Stimulated activated CD8-positive, alpha-beta memory T cell treated with anti-CD3 and anti-CD28 coated beads, Interleukin-15, amount 100 ng/mL, for 24 hours (primary cell): ENCODE results near the gene RPL39L.
A peak's percentile ranks its signal among the peaks of the same experiment; 100 is the strongest.
"Not testable (repeated sequence)": the region's sequence is repeated elsewhere in the genome, so short reads cannot be mapped to it uniquely, and the experiment has no call there.

Source experiments
- DNase-seq: peaks from one replicate; pipeline ENCODE4 v3.0.0-alpha.2; 2020; ENCODE audit warnings: low read depth

Gene RPL39L

DNA sequence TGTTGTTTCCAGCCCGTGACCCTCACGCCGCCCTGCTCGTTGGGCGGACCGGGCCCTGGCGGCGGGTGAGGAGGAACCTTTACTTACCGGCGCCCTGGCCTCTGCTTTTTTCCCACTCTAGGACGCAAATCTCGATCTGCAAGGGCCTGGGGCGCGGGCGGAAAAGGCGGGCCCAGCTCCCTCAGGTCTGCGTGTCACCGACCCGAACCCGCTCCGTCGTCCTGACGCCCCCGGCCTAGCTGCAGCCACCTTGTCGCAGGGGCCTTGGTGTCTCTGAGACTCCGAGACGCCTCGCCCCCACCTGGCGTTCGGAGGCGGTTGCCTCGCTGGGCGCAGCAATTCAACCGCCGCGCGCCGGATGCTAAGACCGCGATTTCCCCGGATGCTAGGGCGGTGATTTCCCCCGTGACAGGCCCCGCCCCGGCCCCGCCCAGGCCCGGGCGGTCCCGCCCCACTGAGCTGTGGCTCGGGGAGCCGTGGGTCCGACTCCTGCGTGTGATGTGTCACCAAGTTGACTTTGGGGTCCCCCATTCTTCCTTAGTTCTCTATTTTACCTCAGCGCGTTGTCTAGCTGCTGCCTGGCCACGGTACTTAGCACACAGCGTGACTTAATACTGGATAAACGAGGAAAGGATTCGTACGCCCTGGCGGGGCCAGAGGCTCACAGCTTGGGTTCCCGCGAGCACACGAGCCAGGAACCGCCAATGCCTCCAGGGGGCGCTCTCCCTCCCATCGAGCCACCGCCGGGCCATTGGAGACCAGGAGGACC is at the start of gene RPL39L:
Gene RPL39L (minus strand): TSS at position 371 of the 769 bp plus-strand sequence. CDS start 18,196 bp downstream, outside the sequence.
- peak; percentile 83 for DNase-seq

- DNase-seq: no peak
Observed at GRCh38 chr3:187188931-187189330, 49.6 kb upstream of the RPL39L start.

GRCh38 chr3:187186801-187187421 is 47.6 kb upstream of the RPL39L start:
- no peak for DNase-seq

- no peak for DNase-seq
Observed at GRCh38 chr3:187186375-187186774, 47.1 kb upstream of the RPL39L start.

DNA sequence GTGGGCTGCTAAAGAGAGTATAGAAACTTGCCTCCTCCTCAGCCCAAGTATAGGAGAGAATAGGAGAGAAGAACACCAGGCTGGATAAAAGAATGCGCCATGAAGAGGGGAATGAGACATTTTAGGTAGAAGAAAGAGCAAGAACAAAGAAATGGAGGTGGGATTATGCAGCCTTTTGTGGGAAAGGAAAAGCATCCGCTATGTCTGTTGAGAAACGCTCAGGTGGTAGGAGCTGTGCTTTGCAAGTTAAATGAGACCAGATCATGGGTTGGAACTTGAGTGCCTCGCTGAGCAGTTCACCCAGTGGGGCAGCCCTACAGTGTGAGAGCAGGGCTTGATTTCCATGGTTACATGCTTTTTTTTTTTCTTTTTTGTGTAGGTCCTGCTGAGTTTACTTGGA is 46.5 kb upstream of the RPL39L start:
- DNase-seq: no peak

- DNase-seq: no peak
Observed at GRCh38 chr3:187183903-187184302, 44.6 kb upstream of the RPL39L start.

- no peak for DNase-seq
Observed at GRCh38 chr3:187183210-187183862, 44.0 kb upstream of the RPL39L start.

DNA sequence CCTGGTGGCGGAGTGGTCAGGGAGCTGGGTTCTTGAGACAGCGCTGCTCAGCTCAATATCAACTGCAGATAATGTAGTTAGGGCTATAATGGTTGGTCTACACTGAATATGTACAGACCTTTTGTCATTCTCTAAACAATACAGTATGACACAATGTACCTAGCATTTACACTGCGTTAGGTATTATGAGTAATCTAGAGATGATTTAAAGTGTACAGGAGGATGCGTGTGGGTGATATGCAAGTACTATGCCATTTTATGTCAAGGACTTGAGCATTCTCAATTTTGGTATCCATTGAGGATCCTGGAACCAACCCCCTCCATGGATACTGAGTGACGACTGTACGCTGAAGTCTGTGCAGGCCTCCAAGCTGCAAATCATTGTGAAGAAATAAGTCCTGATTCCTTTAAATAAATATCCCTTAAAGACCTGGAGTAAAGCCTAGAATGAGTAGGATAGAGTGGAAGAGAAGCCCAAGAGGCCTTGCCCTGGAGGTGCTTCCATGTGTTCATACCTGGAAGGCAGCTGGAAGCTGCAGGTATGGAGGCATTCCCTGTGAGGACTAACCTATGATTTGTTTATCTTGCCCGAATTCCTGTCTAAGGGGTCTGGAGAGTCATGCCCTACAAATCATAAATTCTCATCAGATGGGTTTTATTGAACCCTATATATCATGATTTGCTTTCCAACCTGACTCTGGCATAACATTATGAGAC is 42.3 kb upstream of the RPL39L start:
- DNase-seq: no peak

- no peak for DNase-seq
Observed at GRCh38 chr3:187172929-187173328, 33.6 kb upstream of the RPL39L start.

GRCh38 chr3:187170911-187171310 is 31.6 kb upstream of the RPL39L start:
- DNase-seq: not testable (repeated sequence)

DNA sequence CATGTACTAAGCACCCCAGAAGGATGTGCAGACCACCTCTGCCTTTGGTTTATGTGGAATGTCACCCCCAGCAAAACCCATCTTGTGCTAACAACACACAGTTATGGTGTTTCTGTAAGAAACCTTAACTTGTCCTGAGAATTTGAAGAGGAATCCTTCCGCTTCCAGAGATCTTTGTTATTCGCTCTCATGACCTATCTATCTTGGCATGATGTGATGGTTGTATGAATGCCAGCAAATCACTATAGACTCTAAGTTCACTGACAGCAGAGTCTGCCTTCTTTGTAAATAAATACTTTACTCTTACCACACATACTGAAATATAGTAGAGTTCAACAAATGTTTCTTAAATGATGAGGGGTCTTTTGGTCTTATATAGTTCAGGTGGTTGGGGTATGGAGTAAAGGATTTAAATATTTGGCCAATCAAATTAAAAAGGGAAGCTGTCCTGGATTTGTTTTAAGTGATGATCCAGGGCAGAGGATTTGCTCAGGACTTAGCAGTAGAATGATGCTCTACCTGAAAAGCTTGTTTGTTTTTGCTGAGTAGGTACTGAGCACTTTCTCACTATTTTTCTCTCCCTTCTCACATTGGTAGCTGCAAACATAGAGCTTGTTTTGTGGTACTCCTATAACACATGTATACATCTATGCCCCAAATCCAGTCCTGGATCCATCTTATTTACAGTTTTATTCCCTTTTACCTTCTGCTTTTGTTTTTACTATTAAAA is 30.1 kb upstream of the RPL39L start:
- no peak for DNase-seq

DNA sequence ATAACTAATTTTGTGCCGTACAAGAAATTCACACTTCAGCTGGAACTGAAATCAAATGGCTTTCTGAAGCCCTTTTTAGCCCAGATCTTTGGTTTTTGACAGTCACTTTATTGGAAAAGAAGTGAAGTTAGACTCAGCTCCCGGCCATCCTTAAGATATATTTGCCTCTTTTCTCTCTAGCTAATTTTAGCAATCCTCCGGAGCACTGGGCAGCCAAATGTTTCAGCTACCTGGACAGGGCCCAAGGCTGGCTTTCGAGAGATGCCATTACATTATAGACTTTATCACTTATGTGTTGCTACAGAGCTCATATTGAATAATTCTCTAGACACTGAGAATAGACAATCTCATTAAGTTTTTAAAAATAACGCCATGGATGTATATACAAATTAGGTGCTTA is 28.5 kb upstream of the RPL39L start:
- no peak for DNase-seq

GRCh38 chr3:187166750-187167149 is 27.5 kb upstream of the RPL39L start:
- DNase-seq: no peak

- no peak for DNase-seq
Observed at GRCh38 chr3:187165144-187165543, 25.8 kb upstream of the RPL39L start.

DNA sequence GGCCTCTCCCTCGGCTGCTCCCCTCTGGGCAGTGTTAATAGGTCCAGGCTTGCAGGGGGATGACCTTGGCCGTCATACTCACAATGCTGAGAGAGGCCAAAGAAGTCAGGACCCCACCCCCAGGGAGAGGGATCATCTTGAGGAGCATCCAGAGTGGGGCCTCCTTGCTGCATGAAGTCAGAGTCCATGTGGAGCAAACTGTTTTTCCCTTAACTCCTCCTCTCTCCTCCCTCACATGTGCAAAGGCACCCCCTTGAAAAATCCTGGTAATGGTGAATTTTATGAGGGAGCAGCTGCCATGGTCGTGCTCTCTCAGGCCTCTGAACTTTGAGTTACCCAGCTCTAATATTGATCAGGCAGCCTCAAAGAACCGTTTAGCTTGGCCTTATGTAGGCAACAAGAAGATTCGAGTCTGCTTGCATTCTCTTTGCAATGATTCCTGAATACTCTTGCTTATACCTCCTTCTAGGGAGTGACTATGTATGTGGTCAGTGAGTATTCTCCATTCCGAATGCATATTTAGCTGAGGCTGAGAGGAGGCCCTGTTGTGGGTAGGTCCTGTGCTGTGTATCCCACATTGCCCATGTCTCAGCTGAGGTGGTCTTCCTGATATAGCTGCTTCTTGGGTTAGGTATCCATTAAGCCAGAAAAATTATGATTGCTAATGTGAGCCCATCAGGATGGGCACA is 23.1 kb upstream of the RPL39L start:
- DNase-seq: no peak

- no peak for DNase-seq
Observed at GRCh38 chr3:187161556-187161955, 22.3 kb upstream of the RPL39L start.

DNA sequence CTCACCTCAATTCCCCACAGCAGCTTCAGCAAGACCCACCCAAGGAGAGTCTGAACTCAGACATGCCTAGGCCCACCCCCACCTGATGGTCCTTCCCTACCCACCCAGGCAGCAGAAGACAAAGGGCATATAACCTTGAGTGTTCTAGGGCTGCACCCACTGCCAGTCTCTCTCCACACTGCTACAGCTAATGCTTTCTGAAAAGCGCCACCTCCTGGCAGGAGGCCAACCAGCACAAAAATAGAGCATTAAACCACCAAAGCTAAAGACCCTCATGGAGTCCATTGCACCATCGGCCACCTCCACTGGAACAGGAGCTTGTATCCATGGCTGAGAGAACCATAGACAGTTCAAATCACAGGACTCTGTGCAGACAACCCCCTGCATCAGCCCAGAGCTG is 11.3 kb upstream of the RPL39L start:
- peak; percentile 29 for DNase-seq

DNA sequence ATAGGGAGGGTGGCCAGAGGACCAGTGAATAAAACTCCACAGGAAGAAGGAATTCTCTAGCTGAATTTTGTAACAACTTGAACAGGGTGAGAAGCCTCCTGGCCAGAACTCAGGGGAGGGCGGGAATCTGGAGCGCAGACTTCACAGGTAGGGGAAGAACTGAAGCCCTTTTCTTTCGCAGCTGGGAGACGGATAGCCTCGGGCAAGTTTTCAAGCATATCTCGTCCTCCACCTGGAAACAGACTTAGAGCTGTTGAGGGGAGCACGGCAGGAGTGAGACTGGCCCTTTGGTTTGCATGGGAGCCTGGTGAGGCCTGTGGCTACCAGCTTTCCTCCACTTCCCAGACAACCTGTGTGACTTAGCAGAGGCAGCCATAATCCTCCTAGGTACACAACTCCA is 10.9 kb upstream of the RPL39L start:
- DNase-seq: no peak

GRCh38 chr3:187146389-187146788 is 7.1 kb upstream of the RPL39L start:
- no peak for DNase-seq

DNA sequence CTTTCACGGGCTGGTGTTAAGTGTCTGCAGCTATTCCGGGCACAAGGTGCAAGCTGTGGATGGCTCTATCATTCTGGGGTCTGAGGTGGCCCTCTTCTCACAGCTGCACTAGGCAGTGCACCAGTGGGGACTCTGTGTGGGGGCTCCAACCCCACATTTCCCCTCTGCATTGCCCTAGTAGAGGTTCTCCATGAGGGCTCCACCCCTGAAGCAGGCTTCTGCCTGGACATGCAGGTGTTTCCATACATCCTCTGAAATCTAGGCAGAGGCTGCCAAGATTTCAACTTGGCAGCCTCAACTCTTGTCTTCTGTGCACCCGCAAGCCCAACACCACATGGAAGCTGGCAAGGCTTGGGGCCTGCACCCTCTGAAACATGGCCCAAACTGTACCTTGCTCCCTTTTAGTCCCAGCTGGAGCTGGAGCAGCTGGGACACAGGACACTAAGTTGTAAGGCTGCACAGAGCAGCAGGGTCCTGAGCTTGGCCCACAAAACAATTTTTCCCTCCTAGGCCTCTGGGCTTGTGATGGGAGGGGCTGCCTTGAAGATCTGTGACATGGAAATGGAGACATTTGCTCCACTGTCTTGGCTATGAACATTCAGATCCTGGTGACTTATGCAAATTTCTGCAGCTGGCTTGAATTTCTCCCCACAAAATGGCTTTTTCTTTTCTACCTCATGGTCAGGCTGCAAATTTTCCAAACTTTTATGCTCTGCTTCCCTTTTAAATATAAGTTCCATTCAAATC is 6.0 kb upstream of the RPL39L start:
- DNase-seq: no peak

DNA sequence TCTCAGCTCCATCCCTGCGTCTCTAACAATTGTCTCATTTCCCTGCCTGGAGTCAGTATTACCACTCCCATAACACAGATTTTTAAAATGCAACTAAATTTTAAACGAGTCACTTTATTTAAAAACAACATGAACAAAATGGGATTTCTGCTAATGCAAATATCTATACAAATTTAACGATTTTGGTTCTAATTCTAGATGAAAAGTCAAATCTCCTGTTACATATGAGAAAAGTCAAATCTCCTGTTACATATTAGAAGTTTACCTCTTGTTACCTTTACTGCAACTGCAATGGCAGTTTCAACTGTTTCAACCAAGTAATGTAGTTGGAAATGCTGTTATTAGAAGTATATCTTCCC is 578 bp upstream of the RPL39L start:
- DNase-seq: no peak
